ENCODE data around the gene LRFN4. TPM values are rescaled to one million over a fixed set of nuclear protein-coding genes. Genes with fewer than 3 reads are reported as not detected.

The LRFN4 gene
- total and polyA plus RNA-seq, 10 of the 15 experiments (the other 5 are each of a cell fraction or from before 2014, with no cell fraction given): 0.03 to 43.8 (median 4.9) TPM

GRCh38 chr11:66868726-66869566, 12.1 kb downstream of the LRFN4 start:
- Histone ChIP-seq H3K27ac (ENCODE audit: control insufficient read depth, insufficient read depth) (no peak overlapping the region), H3K4me3 (no peak overlapping the region), H3K9me3 (replicated peaks; ENCODE audit: control insufficient read depth, insufficient read depth, low read length) (no peaks in the 10 kb centered on the region), H3K4me2 (ENCODE audit: control insufficient read depth, insufficient read depth) (peak overlapping the region; percentile 74), H3K36me3 (ENCODE audit: control insufficient read depth in 2 of 2, insufficient read depth in 2 of 2, low read length in 1 of 2) (no peaks in the 10 kb centered on the region), H4K20me1 (ENCODE audit: control insufficient read depth, insufficient read depth) (no peaks in the 10 kb centered on the region), H2AFZ (ENCODE audit: control insufficient read depth, low read depth, low read length) (peak overlapping the region; percentile 72), H3K27me3 (replicated peaks in 1 of 2; ENCODE audit: control insufficient read depth in 2 of 2, insufficient read depth in 2 of 2, low read length in 1 of 2) (no peaks in the 10 kb centered on the region), H3K4me1 (ENCODE audit: control insufficient read depth, insufficient read depth, low read length) (peaks cover 11% of the 10 kb centered on the region), H3K79me2 (ENCODE audit: control insufficient read depth, insufficient read depth, low read length) (no peaks in the 10 kb centered on the region), H3K9ac (ENCODE audit: control insufficient read depth, insufficient read depth, low read length) (no peak overlapping the region)
- ChIA-PET CTCF (interaction anchor here (1.2 kb wide), 1 partner anchor 26 kb away, joined by 3 read pairs; the partner anchor contains the start of gene RCE1), SMC1A (ENCODE audit: uncharacterized antibody, unreplicated experiment) (interaction anchor here (0.9 kb wide), 1 partner anchor 35 kb away, joined by 3 read pairs; no protein-coding TSS in a partner anchor), POLR2A (no interaction called here), RAD21 (ENCODE audit: unreplicated experiment) (no interaction called here)
- BruUV-seq (replicated peaks): no TSS peak
- FAIRE-seq: peak; percentile 98
- ATAC-seq: peak; percentile 99
- in situ Hi-C loops (cut with MboI) (no loop called here), intact Hi-C loops (cut with micrococcal nuclease; ENCODE audit: unreplicated experiment) (no loop called here)
- DNase-seq (ENCODE audit: low read depth, low spot score): peak; percentile 40
- WGBS (ENCODE audit: insufficient coverage, insufficient replicate concordance, low lambda C conversion rate, missing lambda C conversion rate): 19% methylated on average over 27 of the region's 27 CpGs
- TF ChIP-seq MTA2 (IDR thresholded peaks at IDR 0.05; ENCODE audit: low read depth) (no peak), RB1 (IDR thresholded peaks at IDR 0.05; ENCODE audit: borderline replicate concordance) (0 out of 2 replicates have a peak, but pooled peaks have one; percentile 59), SKIL (IDR thresholded peaks at IDR 0.05; ENCODE audit: low read depth, poor library complexity, severe bottlenecking) (no peak), CUX1 (IDR thresholded peaks at IDR 0.05; ENCODE audit: insufficient replicate concordance, low read depth, low read length) (no peak), IRF4 (IDR thresholded peaks at IDR 0.05; ENCODE audit: low read depth, low read length) (0 out of 2 replicates have a peak, but pooled peaks have one; percentile 22), FOXK2 (IDR thresholded peaks at IDR 0.05) (no peak), KLF5 (IDR thresholded peaks at IDR 0.05; ENCODE audit: partially characterized antibody) (no peak), RUNX3 (IDR thresholded peaks at IDR 0.05; ENCODE audit: low read length) (no peak), SMAD5 (IDR thresholded peaks at IDR 0.05; ENCODE audit: low read depth) (no peak), SPI1 (IDR thresholded peaks at IDR 0.05; ENCODE audit: borderline replicate concordance, insufficient read depth, low read depth, low read length) (no peak), GATAD2B (conservative IDR thresholded peaks at IDR 0.05; ENCODE audit: low read depth) (no peak), JUNB (IDR thresholded peaks at IDR 0.05) (no peak), TARDBP (IDR thresholded peaks at IDR 0.05; ENCODE audit: borderline replicate concordance) (no peak), ZNF622 (IDR thresholded peaks at IDR 0.05) (no peak), HDAC6 (IDR thresholded peaks at IDR 0.05; ENCODE audit: unreplicated experiment) (no peak), RAD51 (IDR thresholded peaks at IDR 0.05) (no peak), CREM (IDR thresholded peaks at IDR 0.05; ENCODE audit: low read depth) (no peak)
